Measurements from ENCODE around the gene VAMP1. TPM values are rescaled to one million over a fixed set of nuclear protein-coding genes. Genes with fewer than 3 reads are reported as not detected.

Gene VAMP1
- total and polyA plus RNA-seq, 9 of the 15 experiments (the other 6 are each of a cell fraction or from before 2014, with no cell fraction given): 0.76 to 13.2 (median 4.2) TPM

- TF ChIP-seq NR0B1 (IDR thresholded peaks at IDR 0.05; ENCODE audit: partially characterized antibody): no peak
- peak; percentile 15; the same call in 1 of the 2 replicates for TF ChIP-seq ZBTB9 (CRISPR knock-in tag; IDR thresholded peaks at IDR 0.05)
- no peak for TF ChIP-seq ATF1 (CRISPR knock-in tag; IDR thresholded peaks at IDR 0.05)
- peak; percentile 77 for TF ChIP-seq ATF1 (tag; IDR thresholded peaks at IDR 0.05)
- TF ChIP-seq JUNB (CRISPR knock-in tag; conservative IDR thresholded peaks at IDR 0.05): no peak
- no peak for TF ChIP-seq ZFP30 (CRISPR knock-in tag; IDR thresholded peaks at IDR 0.05; ENCODE audit: borderline replicate concordance)
- TF ChIP-seq TBP (optimal IDR thresholded peaks at IDR 0.05; ENCODE audit: low read depth, low read length): peak; percentile 97
- no peak for TF ChIP-seq HNRNPL (IDR thresholded peaks at IDR 0.05; ENCODE audit: low read depth, low read length)
- TF ChIP-seq GATAD2A (IDR thresholded peaks at IDR 0.05): no peak
- TF ChIP-seq ETV1 (tag; conservative IDR thresholded peaks at IDR 0.05; ENCODE audit: low read depth): no peak
- TF ChIP-seq FOS (IDR thresholded peaks at IDR 0.05; ENCODE audit: extremely low read depth, insufficient read length): peak; percentile 56
- no peak for TF ChIP-seq MEF2A (IDR thresholded peaks at IDR 0.05; ENCODE audit: control insufficient read depth, low read depth, low read length)
- TF ChIP-seq KDM5B (IDR thresholded peaks at IDR 0.05; ENCODE audit: insufficient replicate concordance, low read depth, low read length): peak; percentile 99
- TF ChIP-seq BHLHE40 (IDR thresholded peaks at IDR 0.05; ENCODE audit: low read length): 0 out of 2 replicates have a peak, but pooled peaks have one; percentile 12
- no peak for TF ChIP-seq KHSRP (IDR thresholded peaks at IDR 0.05)
- peak; percentile 73 for TF ChIP-seq CEBPG (CRISPR knock-in tag; IDR thresholded peaks at IDR 0.05)
- TF ChIP-seq CEBPG (tag; conservative IDR thresholded peaks at IDR 0.05 in 1 of 2, IDR thresholded peaks at IDR 0.05 in 1 of 2): peak in 1 of 2 experiments; percentile 85; a peak in 2 of 4 replicates
- no peak for TF ChIP-seq CEBPZ (IDR thresholded peaks at IDR 0.05; ENCODE audit: borderline replicate concordance, low read depth, low read length)
- TF ChIP-seq ATF4 (CRISPR knock-in tag; IDR thresholded peaks at IDR 0.05): no peak
- no peak for TF ChIP-seq HINFP (tag; conservative IDR thresholded peaks at IDR 0.05; ENCODE audit: low read depth)
Observed at GRCh38 chr12:6470375-6471163, at the start of gene VAMP1 (continued).
